Activated CD8-positive, alpha-beta memory T cell treated with anti-CD3 and anti-CD28 coated beads for 4 hours (primary cell): ENCODE results near the gene SYTL2.
A peak's percentile ranks its signal among the peaks of the same experiment; 100 is the strongest.
"Not testable (repeated sequence)": the region's sequence is repeated elsewhere in the genome, so short reads cannot be mapped to it uniquely, and the experiment has no call there.

Experiments used
- DNase-seq, 2 donors: peaks; one replicate each; pipeline ENCODE4 v3.0.0-alpha.2; 2020; ENCODE audit warnings: low read depth in 2 of 2

SYTL2 gene

DNA sequence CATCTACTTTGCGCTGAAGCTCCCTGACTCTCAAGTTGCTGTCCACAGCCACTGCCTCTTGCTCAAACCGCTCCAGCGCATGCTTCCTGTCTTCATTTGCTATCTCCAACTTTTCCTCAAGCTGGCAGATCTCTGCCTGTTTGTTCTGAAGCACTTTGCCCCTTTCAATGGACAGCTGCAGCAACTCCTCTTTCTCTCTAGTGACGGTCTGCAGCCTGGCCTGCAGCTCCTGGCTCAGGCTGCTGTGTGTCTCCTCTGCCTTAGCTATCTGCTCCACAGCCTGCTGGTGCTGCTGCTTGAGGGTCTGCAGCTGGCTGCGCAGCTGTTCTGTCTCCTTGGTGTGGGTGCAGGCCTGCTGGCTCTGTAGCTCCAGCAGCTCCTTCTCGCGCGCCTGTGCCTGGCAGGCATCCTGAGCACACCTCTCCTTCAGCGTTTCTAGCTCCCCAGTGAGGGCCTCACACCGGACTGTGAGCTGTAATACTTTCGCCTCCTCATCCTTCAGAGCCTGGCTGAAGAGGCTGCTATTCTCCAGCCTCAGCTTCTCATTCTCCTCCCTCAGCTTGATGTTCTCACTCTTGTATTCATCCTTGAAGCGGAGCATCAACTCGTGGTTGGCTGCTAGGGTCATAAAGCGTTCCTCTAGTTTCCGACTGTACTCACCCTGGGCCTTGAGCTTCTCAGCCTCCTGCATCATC is 125.7 kb downstream of the SYTL2 start:
- DNase-seq, result no peak

DNA sequence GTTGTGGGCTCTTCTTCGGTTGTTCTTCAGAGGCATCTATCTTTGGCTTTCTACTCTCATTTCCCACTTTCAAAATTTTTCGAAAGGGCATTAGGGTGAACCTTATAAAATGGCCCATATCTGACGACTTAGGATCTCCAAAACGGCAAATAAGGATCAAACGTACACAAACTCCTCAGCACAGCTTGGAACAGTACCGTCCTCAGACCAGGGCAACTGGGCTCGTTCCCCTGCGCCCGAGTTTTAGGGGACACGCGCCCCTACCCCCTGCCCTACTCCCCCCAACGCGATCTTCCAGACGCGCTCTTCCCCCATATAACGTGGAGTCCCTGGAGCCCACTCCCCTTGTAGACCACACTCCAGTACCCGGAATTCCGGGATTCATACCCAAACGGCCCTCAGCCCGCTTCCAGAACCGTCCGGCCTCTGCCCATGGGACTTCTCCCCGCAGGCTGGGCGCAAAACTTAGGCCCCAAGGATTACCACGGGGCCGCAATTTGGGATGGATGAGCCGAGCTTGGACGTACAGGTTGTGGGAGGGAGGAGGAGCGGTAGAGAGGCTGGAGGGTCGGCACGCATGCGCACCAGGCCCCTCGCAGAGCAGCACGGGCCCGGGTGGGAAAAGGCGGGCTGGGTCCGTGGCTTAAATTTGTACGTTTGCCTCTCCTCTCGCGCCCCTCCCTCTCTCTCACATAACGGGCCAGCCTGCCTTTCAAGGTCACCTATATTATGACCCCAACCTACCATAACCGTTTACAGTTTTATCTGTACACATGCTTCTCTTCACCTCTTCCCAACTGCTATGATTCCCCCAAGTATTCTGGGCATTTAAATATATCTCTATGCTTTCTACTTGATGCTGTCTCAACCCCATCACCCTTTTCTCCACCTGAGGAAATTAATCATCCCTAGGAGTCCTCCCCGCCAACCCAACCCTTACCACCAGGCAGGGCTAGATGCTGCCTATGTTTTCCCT is 128.3 kb downstream of the SYTL2 start:
- peak; percentile 40 to 41 for DNase-seq

GRCh38 chr11:85680897-85681296 is 130.0 kb downstream of the SYTL2 start:
- DNase-seq, result no peak

DNA sequence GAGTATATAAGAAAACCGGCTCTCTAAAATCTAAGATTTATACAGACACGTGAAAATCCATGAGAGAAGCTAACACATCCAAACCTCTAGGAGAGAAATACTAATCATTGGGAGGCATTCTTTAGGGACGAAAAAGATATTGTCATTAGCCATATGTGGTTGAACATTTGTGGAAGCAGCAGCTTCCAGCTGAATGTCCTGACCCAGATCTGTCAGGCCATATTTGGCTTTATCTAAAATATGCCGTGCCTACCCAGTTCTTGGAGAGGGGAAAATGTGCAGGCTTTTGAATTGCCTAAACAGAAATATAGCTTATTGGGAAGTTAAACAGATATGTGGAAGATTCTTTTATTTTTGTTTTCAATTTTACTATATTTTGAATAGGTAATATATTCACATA is 131.4 kb downstream of the SYTL2 start:
- DNase-seq, result no peak

- DNase-seq, result no peak
Measured at GRCh38 chr11:85673393-85673792, 137.5 kb downstream of the SYTL2 start.

DNA sequence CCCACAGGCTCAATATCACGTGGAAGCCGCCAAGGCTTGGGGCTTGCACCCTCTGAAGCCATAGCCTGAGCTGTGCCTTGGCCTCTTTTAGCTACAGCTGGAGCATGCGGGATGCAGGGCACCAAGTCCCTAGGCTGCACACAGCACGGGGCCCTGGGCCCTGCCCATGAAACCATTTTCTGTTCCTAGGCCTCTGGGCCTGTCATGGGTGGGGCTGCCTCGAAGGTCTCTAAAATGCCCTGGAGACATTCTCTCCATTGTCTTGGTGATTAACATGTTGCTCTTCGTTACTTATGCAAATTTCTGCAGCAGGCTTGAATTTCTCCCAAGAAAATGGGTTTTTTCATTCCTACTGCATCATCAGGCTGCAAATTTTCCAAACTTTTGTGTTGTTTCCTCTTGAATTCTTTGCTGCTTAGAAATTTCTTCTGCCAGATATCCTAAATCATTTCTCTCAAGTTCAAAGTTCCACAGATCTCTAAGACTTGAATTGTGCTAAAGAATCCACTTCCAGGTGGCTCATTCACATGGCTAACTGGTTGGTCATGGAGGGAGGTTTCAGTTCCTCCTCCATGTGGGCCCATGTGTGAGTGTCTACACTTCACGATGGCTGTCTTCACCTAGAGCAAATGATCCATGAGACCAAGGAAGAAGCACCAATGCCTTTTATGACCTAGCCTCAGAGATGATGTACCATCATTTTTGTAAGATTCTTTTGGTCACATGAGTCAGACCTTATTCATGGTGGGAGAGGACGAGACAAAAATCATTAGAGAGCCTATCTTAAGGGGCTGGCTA is 138.6 kb downstream of the SYTL2 start:
- no peak for DNase-seq

GRCh38 chr11:85670949-85671663 is 139.8 kb downstream of the SYTL2 start:
- DNase-seq, result not testable (repeated sequence)

DNA sequence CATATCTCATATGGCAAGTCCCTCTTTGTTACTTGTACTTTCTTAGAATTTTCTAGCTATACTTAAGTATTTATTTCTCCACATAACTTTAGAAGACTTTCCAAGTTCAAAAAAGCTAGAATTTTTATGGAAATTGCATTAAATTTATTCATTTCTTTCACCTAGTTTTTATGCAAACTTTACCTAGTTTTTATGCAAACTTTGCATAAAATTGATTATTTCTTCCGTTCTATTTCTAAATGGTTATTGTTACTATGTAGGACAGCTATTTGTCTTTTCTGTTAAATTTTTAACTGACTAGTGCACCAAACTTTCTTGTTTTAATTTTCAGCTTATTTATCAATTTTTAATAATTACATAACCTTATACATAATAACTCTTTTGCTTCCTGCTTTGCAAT is 142.8 kb downstream of the SYTL2 start:
- no peak for DNase-seq

GRCh38 chr11:85666687-85667086 is 144.3 kb downstream of the SYTL2 start:
- no peak for DNase-seq

DNA sequence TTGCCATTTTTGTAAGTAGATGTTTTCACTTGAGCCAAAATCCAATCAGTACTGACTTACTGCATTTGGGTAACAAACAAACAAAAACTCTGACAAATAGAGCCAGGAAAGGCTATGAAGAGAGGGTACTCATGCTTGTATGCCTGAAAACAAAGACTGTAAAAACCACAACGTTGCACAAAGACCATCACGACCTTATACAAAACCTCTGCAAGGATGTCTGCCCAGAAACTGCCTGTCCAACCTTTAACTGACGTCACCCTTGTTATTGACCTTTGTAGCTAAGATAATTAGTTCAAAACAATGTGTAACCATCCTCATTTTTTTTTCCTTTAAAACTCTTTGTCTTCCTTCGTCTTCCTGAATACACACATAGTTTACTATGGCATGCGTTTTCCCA is 145.2 kb downstream of the SYTL2 start:
- DNase-seq, result no peak

DNA sequence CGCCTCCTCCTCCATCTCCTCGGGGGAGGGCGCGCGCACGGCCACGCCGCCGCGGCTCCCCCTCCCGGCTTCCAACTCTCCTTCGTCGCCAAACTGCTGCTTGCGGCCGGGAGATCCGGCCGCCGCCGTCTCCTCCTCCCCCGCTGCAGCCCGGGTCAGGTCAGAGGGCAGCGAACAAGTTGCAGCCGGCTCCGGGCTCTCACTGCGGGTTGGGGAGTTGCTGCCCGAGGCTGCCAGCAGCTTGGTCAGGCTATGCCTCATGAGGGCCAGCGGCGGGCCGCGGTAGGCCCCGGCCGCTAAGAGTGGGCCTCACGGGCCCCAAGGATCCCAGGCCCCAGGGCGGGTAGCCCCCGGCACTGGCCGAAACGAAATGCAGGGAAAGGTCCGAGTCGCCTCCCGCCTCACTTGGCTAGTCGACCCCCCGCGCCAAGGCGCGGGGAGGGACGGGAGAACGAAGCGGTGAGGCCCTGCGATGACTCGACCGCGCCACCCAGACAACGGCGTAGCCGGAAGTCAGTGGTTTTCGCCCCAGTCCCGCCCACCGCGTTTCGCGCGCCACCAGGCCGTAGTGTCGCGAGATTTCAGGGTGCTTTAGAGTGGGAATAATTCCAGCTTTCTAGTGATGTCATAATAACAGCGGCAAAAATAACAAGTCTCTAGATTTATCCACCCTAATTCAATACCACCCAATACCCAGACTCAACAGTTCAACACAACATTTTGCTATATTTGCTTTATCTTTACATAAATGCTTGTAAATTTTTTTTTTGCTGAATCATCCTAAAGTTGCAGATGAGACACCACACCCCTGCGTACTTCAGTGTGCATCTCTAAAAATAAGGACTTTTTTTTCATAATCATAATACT is 146.1 kb downstream of the SYTL2 start, which contains the start of gene CREBZF:
Gene CREBZF, minus strand, starts transcription at position 515 of the 867 bp plus-strand sequence. Its CDS starts 254 bp downstream, at position 261.
- peak; percentile 87 to 89 for DNase-seq

- peak; percentile 74 to 83 for DNase-seq
Measured at GRCh38 chr11:85663753-85664614, 147.0 kb downstream of the SYTL2 start.

- DNase-seq, result no peak
Measured at GRCh38 chr11:85663080-85663752, 147.7 kb downstream of the SYTL2 start.

DNA sequence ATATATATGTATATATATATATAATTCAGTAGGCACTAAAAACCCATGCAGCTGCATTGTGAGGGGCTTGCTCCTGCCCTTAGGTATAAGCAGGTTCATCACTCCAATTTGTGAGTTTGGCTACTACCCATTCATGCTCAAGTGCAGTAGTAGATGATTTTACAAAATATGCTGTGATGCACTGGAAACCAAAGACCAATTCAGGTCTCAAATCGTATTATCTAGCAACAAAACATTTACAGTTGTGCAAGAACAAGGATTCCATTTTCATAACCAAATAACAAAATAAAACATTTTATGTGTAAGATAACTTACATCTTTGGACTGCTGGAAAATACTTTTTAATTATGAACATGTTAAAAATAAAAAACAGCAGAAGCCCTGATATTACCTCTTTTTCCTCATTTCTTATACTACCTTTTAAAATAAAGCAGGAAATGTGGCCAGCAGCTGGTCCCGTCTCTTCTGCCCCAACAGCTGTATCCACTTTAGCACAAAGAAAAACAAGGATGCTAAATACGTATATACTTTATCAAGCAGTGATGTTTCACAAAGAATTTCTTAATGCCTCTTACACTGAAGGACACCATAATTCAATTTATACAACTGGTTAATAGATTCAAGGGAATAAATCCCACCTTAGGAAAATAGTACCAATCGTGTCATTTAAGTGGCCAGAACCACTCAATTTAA is 148.8 kb downstream of the SYTL2 start:
- DNase-seq, result no peak

- DNase-seq, result no peak
Measured at GRCh38 chr11:85658180-85658579, 152.8 kb downstream of the SYTL2 start.

- DNase-seq, result no peak
Measured at GRCh38 chr11:85656777-85657176, 154.2 kb downstream of the SYTL2 start.

GRCh38 chr11:85654343-85654742 is 156.6 kb downstream of the SYTL2 start:
- not testable (repeated sequence) for DNase-seq

- no peak for DNase-seq
Measured at GRCh38 chr11:85652786-85653447, 158.0 kb downstream of the SYTL2 start.
